T-helper 22 cell (primary cell): Measurements from ENCODE around the gene PPP2R2B.
"Not testable (repeated sequence)": the region's sequence is repeated elsewhere in the genome, so short reads cannot be mapped to it uniquely, and the experiment has no call there.

Experiments used
- DNase-seq: peaks from one replicate; pipeline ENCODE4 v3.0.0-alpha.2; 2020; ENCODE audit warnings: low read depth

Gene PPP2R2B

DNA sequence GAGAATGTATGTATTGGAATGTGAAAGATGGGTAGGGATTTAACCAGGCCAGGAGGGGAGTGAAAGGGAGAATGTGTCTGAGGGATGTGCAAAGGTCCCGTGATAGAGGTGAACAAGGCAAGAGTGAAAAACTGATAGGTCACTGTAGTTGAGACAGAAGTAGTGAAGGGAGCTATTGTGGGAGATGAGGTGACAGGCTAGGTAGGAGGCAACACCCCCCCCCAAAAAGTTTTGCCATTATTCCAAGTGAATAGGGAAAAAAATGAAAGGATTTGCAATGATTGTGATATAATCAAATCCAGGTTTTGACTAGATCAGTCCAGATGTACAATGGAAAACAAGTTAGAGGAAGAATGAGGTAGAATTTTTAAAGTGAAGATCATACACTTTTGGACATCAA is 226.0 kb downstream of the PPP2R2B start:
- no peak for DNase-seq

DNA sequence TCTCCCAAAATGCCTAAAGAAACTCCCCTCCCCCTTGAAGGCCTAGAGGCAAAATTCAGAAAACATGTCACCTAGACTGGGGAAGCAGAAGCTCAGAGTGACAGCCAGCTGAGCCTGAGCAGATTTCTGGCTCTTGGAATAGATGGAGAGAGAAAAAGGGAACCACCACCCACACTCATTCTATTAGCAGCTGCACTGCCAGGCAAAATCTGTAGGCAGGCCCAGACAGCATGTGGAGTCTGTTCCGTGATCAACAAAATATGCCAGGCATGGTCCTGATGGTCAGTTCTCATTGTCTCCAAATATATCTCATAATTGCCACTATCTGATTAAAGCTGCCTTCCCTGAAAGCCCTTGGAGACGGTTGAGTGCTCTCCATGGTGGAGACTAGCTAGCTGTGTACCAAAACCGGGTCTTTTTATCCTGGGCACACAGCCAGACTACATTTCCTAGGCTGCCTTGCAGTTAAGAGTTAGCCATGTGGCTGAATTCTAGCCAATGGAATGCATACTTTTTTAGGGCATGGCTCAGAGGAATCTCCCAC is 230.8 kb downstream of the PPP2R2B start:
- DNase-seq: no peak

DNA sequence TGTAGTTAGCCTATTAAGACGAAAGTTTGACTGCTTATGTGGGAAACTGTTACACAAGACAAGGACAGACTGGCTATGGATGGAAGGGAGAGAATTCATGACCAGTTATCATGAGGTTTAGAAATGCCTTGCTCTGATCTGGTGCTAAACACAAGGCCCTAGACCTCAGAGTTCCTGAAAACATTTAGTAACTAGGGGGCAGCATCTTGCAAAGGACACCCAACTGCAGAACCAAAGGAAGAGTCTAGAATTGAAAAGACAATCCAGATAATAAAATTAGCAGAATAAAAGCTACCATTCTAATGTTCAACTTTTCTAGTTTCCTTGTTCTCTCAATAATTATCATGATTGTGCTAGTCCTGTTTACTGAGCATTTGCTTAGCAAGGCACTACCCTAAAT is 232.1 kb downstream of the PPP2R2B start:
- no peak for DNase-seq

DNA sequence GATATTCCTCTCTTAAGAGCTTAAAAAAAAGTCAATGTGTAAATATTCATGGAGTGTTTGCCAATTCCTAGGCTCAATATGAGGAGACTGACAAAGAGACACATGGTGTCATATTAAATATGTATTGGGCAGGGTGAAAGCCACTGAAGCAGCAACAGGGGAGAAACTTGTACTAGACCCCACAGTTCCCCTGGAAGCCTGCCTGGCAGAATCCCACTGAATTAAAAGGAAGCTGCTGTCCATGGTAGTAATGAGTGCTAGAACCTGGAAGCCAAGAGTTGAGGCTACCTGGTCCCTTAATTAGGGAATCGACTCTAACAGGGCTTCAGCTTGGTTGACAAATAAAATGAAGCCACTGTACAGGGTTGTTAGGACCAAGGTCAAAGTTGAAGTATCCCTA is 233.2 kb downstream of the PPP2R2B start:
- DNase-seq: no peak

DNA sequence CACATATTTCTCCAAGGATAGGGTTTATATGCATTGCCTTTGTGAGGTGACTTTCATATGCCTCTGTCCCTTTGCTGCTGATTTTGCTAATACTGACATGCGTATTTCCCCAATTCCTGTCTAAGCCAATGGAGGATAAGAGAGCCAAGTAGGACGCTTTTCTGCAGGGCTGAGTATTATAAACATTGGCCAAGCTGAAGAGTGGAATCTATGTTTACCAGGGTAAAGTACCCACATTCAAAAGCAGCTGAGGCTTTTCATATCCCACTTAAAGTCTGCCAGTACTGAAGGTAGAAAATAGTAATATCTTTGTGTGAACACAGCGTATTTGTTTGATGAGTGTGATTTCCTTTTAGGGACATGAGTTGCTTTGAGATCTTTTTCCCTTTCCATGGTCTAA is 233.7 kb downstream of the PPP2R2B start:
- no peak for DNase-seq

DNA sequence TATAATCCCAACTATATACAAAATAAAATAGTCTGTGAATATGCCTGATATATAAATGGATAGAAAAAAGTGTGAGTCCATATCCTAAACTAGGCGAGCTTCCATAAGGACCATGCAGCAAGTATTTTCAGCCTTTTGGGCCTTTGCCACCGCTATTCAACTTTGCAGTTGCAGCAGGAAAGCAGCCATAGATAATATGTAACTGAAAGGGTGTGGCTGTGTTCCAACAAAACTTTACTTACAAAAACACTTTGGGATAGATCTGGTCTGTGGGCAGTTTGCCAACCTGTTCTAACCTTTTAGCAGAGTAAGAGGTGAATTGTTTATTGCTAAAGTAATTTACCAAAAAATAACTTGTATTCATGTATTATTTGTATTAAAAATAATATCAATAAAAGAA is 234.8 kb downstream of the PPP2R2B start:
- no peak for DNase-seq

DNA sequence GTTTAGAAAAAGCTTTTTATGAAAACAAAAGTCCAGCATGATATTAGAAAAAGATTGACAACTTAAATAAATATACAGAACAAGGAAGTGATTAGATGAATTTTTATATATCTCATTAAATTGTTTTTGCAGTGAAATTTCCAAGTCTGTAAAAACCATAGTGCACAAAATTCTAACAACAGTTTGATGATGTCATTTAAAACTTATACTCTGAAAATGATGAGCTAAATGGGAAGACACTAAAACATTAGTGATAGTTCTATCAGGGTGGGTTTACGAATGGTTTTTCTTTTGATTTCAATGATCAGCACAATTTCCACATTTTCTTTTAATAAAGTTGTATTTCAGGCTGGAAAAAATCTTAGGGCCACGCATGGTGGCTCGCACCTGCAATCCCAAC is 236.1 kb downstream of the PPP2R2B start:
- DNase-seq: no peak

DNA sequence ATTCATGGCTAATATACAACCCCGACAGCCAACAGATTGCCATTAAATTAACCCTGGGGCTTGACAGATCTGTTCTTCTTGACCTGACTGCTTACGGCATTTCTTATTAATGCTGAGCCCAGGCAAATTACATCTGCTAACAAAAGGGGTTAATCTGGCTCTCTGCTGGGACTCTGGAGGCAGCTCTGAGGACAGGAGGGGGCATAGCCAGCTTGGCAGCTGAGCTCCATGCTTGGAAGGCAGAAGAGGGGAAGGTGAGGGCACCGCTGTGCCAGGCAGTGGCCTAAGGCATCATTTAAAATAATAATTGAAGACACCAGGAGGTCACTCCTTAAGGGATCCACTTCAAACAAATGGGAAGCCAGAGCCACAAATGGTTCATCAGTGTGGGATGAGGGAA is 236.6 kb downstream of the PPP2R2B start:
- no peak for DNase-seq

DNA sequence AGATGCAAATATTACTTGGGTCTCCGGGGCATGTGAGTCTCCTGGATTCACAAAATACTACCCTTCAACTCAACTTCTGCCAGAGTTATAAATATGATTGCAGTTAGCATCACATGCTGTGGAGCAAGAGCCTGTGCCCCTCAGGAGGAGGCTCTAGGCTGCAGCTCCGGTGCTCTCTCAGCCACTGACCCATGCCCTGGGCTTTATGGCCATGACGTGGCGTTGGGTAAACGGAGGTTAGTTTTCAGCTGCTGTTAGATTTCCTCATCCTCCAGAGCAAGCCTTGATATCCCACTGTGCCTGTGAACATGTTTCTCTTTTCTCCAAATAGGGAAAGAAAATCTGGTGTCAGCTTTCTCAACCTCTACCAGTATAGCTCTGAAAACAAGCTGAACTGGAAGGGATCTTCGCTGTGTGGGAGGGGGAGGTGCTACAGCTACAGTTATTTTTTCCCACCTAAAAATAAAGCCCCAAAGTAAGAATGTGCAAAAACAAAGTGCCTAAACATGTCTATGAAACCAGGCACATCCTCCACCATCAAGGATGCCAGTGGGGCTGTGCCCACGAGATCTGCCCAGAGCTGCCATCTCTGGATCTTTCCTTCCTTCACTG is 238.2 kb downstream of the PPP2R2B start:
- no peak for DNase-seq

DNA sequence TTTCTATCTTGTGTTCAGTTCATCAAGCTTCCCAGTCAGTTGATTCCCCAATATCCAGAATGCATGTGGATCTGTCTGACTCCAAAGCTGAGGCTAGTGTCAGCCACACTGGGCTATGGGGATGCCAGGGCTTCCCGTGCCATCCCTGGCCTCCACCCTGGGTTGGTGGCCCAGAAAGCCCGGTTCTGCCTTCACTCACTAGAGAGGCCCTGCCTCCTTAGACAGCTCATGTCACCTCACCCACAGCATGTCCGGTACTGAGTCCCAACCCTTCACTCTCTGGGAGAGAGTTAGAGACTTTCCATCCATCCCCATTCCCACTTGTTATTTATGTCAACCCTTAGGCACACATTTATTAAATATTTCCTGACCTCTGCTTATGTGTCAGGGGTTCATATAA is 243.1 kb downstream of the PPP2R2B start:
- DNase-seq: no peak

DNA sequence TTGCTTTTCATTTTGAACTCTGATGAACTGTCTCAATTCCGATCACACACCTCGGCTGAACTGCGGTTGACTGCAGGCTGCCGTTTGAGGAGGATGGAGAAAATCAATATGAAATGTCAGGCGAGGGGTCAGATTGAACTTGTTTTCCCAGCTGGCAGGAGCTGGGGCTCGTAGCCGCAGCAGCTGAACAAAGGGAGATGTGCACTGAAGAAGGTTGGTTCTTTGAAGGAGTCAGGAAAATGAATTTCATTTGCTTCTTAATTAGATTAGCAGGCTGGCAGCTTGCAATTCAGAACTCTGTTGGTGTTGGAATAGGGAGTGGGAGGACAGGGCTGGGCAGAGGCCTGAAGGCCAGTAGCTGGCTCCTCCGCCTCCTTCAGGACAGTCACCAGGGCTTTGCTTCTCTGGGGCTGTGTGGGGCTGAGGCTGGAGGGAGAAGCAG is 245.2 kb downstream of the PPP2R2B start:
- DNase-seq: no peak

DNA sequence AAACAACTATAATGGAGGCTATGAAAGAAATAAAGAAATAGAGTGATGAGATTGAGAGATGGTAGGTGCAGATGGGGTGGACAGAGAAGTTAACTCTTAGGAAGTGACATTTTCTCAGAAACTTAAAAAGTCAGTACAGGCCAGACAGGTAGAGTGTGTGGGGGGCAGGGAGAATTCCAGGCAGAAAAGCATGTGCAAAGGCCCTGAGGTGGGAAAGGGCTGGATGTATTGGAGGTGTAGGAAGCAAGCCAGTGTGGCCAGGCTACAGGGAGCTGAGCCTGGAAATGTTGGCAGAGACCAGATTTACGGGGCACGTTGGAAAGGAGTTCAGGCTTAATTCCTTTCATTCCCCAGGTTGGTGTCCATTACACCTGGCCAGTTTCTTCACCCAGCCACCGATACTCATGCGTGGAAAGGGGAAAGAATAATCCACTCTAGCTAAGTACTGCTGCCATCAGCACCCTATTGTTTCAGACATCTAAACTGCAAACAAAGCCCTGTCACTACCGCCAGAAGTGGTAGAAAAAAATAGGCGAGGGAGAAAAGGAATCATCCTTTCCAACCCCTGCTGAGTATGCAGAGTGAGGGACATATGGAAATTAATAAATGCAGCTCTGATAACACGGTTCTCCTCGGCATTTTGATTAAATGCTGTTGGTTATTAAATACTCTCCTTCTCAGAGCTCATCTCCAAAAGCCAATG is 245.8 kb downstream of the PPP2R2B start:
- no peak for DNase-seq

DNA sequence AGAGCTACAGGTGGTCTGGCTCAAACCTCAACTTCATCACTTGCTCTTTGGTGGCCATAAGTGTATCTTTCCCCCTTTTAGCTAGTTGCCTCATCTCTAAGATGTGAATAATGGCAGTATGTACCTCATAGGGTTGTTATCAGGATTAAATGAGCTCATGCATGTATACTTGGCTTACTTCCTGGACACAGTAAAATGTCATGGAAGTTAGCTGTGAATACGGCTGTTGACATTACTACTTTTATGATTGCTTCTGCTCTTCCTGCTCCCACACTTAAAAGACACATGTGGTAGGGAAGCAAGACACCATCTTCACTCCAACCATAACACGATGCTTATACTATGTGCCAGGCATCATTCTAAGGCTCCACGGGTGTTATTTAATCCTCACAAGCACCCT is 248.1 kb downstream of the PPP2R2B start:
- DNase-seq: no peak

DNA sequence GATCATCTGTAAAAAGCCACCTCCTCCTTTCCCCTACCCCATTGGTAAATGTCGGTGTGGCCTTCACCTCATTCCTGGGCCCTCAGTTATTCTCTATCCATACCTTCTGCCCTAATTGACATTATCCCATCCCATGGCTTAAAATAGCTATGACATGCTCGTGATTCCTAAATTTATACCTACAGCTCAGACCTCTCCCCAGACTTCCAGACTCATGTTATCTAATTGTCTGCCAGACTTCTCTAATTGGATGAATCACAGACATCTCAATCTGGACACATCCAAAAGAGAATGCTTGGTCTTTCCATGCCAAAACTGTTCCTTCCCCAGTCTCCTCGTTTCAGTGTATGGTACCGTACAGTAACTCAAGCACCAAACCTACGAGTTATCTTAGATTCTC is 249.6 kb downstream of the PPP2R2B start:
- no peak for DNase-seq

DNA sequence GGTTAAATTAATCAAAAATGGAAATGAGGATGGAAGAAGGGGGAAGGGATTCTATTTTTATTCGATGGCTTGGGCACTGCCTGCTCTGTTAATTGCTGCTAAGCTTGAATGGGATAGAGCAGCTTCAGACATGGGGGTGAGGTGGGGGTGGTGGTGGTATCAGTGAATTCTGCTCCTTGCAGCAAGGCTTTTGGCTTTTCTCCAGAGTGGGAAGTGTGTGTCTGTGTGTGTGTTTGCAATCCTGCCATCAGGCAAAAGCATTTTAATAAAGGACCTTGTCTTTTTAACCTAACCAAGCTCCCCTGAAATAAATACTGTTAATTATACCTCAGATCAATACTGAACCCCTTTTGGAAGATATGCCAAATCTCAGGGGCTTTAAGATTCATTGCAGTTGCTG is 251.6 kb downstream of the PPP2R2B start:
- DNase-seq: no peak

DNA sequence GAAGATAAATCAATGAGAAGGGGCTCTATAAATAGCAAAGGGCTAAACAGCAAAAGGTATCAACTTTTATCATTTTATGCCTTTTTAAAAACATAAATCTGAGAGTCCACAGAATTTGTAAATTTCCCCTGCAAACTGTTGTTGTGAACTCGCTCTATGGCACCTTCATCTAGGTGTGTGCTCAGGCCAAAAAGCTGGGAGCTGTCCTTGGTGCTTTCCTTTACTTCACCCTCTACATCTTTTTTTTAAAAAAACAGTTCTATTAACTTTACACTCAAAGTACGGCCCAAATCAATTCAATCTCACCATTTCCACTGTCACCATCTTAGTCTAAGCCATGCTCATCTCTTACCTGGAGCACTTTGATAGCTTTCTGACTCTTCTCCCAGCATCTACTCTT is 254.4 kb downstream of the PPP2R2B start:
- no peak for DNase-seq

DNA sequence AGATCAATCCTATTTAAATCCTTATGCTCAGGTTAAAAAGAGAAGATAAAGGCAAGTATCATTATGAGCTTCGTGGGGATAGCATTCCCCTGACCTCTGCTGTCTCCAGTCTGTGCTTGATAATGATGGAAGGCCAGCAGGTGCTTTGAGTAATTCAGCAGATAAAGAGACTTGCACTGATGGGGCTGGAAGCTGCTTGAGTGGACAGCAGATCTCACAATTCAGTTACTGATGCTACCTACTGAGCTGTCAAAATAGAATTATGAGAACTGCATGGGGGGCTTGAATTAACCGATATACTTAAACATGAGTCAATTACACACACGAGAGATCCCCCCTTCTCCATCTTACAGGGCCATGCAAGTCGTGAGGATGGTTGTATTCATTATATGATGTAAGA is 254.9 kb downstream of the PPP2R2B start:
- no peak for DNase-seq

DNA sequence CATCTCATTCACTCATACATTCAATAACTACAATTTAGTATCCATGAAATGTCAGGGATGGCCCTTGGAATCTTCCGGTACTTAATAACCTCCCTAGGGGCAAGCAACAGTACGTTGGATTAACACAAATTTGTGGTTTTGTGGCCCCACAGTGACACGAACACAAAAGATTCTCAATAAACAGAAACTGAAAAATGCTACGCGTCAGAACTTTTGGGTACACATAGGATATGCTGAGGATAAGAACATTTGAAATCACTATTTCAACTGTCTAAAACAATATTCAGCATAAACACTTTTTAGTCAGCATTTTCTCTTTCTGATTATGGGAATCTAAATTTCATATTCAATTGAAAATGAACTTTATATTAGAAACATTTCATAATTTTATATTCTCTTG is 255.5 kb downstream of the PPP2R2B start:
- DNase-seq: no peak

DNA sequence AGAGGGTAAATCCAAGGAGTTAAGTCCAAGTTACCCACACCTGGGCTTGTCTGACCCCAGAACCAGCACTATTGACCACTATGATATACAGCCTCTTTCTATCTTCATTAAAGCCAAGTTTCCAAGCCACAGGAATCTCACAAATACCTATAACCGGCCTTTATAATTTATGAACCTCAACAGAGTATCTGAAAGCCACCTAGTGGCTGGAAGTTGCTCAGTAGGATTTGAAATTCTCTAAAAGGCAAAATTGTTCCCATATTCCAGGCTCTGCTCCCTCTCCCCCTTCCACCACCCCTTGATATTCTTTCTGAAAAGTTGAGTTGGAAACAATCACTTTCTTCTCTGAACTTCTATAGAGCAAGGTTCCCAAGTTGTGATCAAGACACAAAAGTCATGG is 256.2 kb downstream of the PPP2R2B start:
- DNase-seq: no peak

DNA sequence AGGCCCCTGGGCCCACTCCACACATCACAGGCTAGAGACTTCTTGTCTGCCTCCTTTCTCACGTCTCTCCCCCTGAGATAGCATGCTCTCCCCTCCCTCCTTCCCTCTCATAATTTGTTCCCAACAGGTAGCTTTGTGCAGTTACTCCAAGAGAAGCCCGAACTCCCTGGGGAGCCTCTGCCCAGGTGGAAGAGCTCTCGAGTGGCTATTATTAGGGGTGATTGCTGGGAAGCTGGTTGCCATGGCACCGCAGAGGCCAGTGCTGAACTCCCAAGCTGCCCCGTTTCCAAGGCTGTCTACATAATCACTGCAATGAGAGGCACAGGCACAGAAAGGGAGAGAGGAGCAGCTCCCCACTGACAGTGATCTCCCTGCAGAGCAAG is 257.9 kb downstream of the PPP2R2B start:
- DNase-seq: no peak

DNA sequence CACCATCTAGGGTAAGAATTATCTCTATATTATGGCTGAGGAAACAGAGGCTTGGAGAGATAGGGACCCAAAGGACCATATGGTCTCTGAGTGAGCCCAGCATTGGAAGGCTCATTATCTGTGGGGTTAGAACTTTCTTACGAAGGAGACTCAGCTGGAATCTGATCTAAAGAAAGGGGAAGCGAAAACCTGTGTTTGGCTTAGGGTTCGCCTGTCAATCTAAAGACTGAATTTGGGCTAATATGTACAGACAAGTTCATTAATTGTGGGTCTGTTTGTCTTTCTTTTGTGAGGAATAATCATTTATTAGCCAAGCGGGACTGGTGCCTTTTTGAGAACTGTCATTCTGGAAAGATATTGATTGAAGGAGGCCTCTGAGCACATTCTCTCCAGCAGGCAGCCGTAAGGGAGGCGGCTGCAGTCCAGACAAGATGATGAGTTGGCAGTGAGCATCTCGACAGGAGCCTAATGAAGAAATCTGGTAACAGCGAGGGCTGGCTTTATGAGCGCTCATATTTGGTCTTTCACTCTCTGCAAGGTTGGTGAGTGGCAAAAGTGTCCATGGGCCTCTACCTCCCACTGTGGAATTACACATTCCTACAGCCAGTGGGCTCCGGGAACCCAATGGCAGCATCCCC is 258.4 kb downstream of the PPP2R2B start:
- no peak for DNase-seq

DNA sequence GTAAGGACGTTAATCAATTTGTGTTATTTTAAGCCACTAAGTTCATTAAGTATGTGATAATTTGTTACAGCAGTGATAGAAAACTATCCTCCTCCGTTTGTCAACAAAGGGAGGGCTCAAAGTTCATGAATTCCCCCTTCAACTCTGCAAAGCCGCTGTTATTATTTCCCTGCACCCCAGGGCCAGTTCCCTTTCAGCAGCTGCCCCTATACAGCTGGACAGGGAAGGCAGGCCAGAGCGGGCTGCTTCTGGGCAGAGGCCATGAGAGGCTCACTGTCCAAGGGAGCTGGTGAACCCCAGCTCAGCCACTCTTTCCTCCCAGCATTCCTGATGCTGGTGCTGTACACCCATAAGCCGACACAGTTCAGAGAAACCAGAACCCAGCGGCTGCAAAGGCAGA is 260.1 kb downstream of the PPP2R2B start:
- no peak for DNase-seq

DNA sequence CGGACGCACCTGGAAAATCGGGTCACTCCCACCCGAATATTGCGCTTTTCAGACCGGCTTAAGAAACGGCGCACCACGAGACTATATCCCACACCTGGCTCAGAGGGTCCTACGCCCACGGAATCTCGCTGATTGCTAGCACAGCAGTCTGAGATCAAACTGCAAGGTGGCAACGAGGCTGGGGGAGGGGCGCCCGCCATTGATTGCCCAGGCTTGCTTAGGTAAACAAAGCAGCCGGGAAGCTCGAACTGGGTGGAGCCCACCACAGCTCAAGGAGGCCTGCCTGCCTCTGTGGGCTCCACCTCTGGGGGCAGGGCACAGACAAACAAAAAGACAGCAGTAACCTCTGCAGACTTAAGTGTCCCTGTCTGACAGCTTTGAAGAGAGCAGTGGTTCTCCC is 268.8 kb downstream of the PPP2R2B start:
- DNase-seq: not testable (repeated sequence)
